Astrocyte (in vitro differentiated cells and primary cell): ENCODE data around the gene NDUFV2. TPM values are rescaled to one million over a fixed set of nuclear protein-coding genes. Genes with fewer than 3 reads are reported as not detected.

Experiments
- DNase-seq: peaks from one replicate; pipeline ENCODE4 v3.0.0-alpha.2; 2010; ENCODE audit warnings: low read depth
- FAIRE-seq: peaks from 2 replicates; lab custom pipeline; 2011; peaks lifted over from hg19 to GRCh38; lab: Jason Lieb, UNC
- H2AFZ ChIP-seq: 2 replicates; pipeline ENCODE4 v1.6.0; 2012; ENCODE audit warnings: low read depth, low read length, inconsistent platforms
- H3K27ac ChIP-seq: 2 replicates; pipeline ENCODE4 v1.5.1; 2011; ENCODE audit warnings: low read depth, low read length, inconsistent platforms
- H3K27me3 ChIP-seq: 2 replicates; pipeline ENCODE4 v1.6.0; 2011; ENCODE audit warnings: low read length, inconsistent platforms; ENCODE audit not compliant: insufficient read depth
- H3K36me3 ChIP-seq: 2 replicates; pipeline ENCODE4 v1.5.1; 2011; ENCODE audit warnings: low read length, inconsistent platforms; ENCODE audit not compliant: insufficient read depth
- H3K4me1 ChIP-seq: 2 replicates; pipeline ENCODE4 v1.5.1; 2011; ENCODE audit warnings: low read length, inconsistent platforms; ENCODE audit not compliant: insufficient read depth
- H3K4me2 ChIP-seq: 2 replicates; pipeline ENCODE4 v1.6.0; 2012; ENCODE audit warnings: low read length, inconsistent platforms
- H3K4me3 ChIP-seq: 2 replicates; pipeline ENCODE4 v1.5.1; 2011; ENCODE audit warnings: low read depth, mild to moderate bottlenecking, low read length, inconsistent platforms; ENCODE audit not compliant: insufficient read depth
- H3K79me2 ChIP-seq: 2 replicates; pipeline ENCODE4 v1.6.0; 2012; ENCODE audit warnings: mild to moderate bottlenecking, low read length, inconsistent platforms; ENCODE audit not compliant: insufficient read depth
- H3K9ac ChIP-seq: 2 replicates; pipeline ENCODE4 v1.6.0; 2012; ENCODE audit warnings: mild to moderate bottlenecking, low read length, inconsistent platforms
- H3K9me3 ChIP-seq: 2 replicates; pipeline ENCODE4 v1.5.1; 2012; ENCODE audit warnings: low read depth, mild to moderate bottlenecking, low read length, inconsistent platforms; ENCODE audit not compliant: insufficient read depth
- H4K20me1 ChIP-seq: 2 replicates; pipeline ENCODE4 v1.6.0; 2012; ENCODE audit warnings: low read length, inconsistent platforms; ENCODE audit not compliant: insufficient read depth
- H3K27ac Mint-ChIP-seq: one replicate; pipeline ENCODE4 v1.8.0; 2021; ENCODE audit warnings: mild to moderate bottlenecking, mixed read lengths; ENCODE audit not compliant: unreplicated experiment
- H3K27me3 Mint-ChIP-seq: one replicate; pipeline ENCODE4 v1.8.0; 2021; ENCODE audit warnings: low read depth, mixed read lengths; ENCODE audit not compliant: unreplicated experiment
- H3K36me3 Mint-ChIP-seq: one replicate; pipeline ENCODE4 v1.8.0; 2021; ENCODE audit warnings: low read depth, mixed read lengths; ENCODE audit not compliant: unreplicated experiment
- H3K4me1 Mint-ChIP-seq: one replicate; pipeline ENCODE4 v1.8.0; 2021; ENCODE audit warnings: low read depth, mixed read lengths; ENCODE audit not compliant: unreplicated experiment
- H3K4me3 Mint-ChIP-seq: one replicate; pipeline ENCODE4 v1.8.0; 2021; ENCODE audit warnings: mild to moderate bottlenecking, moderate library complexity, mixed read lengths; ENCODE audit not compliant: unreplicated experiment
- H3K9me3 Mint-ChIP-seq: one replicate; pipeline ENCODE4 v1.8.0; 2021; ENCODE audit warnings: mild to moderate bottlenecking, mixed read lengths; ENCODE audit not compliant: unreplicated experiment
- EZH2 ChIP-seq: IDR thresholded peaks from 2 replicates; pipeline ENCODE4 v1.6.1; 2012; ENCODE audit warnings: mild to moderate bottlenecking, low read length, inconsistent platforms; ENCODE audit not compliant: insufficient read depth
- total RNA-seq: library from RNA; stranded (reverse); gene quantifications from 2 replicates; pipeline ENCODE4 v1.2.1, GENCODE V29; 2021
- TF ChIP-seq, protein P1 (sequence below): IDR thresholded peaks from 2 replicates; pipeline ENCODE4 v1.5.1; 2011; ENCODE audit warnings: low read depth, mild to moderate bottlenecking, inconsistent platforms, low read length, moderate library complexity; ENCODE audit not compliant: insufficient read depth

NDUFV2 gene
- total RNA-seq, 1 donor from 2014 or later, result 120 TPM

DNA sequence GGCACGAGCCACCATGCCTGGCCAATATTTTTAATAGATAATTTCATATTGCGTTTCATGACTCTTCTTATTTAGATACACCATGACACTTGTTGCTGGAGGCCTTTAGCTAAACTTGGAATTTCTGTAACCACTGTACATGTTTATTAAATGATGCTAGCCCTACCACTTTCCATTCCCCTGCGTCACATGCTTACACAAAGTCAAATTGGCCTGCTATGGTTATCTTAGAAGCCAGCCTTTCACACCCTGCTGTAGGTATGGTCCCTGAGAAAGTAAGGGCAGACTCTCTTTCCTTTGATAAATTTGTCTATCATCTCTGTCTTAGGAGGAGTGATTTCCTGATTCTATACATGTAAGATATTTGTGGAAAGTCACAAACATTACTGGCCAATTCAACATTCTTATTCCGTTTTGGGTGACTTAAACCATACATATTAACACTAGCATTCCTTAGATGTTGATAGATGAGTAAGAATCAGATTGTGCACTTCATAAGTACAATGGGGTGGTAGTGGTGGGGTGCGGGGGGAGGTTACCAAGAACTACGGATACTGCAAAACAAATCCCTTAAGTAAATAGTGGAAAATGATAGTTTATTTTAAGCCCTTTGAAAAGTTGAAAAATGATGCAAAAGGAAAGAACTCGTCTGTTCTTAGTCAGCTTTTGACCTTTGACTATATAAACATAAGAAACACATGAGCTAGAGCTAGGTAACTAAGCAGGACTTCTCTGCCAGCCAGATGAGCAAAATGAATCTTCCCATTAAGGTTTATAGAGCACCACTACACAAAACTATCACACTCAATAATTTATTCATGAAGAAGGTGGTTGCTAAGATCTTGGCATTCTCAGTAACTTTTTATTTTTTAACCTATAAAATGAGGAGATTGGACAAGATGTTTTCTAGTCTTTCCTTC is 7.9 kb upstream of the NDUFV2 start:
- Histone ChIP-seq H4K20me1 (no peaks in the 10 kb centered on the region), H3K36me3 (no peaks in the 10 kb centered on the region), H3K27ac (peak overlapping the region; percentile 91), H3K27me3 (no peaks in the 10 kb centered on the region), H3K9me3 (no peaks in the 10 kb centered on the region), H3K79me2 (no peaks in the 10 kb centered on the region), H2AFZ (peak overlapping the region; percentile 2), H3K4me3 (no peak overlapping the region), H3K4me1 (peaks cover 23% of the 10 kb centered on the region), H3K9ac (peak overlapping the region; percentile 64), H3K4me2 (peak overlapping the region; percentile 66)
- H3K4me3 Mint-ChIP-seq, result no peak overlapping the region
- peak overlapping the region; percentile 23 for H3K27ac Mint-ChIP-seq
- peaks cover 1% of the 10 kb centered on the region for H3K9me3 Mint-ChIP-seq
- no peak for TF ChIP-seq EZH2
- TF ChIP-seq, protein P1, sequence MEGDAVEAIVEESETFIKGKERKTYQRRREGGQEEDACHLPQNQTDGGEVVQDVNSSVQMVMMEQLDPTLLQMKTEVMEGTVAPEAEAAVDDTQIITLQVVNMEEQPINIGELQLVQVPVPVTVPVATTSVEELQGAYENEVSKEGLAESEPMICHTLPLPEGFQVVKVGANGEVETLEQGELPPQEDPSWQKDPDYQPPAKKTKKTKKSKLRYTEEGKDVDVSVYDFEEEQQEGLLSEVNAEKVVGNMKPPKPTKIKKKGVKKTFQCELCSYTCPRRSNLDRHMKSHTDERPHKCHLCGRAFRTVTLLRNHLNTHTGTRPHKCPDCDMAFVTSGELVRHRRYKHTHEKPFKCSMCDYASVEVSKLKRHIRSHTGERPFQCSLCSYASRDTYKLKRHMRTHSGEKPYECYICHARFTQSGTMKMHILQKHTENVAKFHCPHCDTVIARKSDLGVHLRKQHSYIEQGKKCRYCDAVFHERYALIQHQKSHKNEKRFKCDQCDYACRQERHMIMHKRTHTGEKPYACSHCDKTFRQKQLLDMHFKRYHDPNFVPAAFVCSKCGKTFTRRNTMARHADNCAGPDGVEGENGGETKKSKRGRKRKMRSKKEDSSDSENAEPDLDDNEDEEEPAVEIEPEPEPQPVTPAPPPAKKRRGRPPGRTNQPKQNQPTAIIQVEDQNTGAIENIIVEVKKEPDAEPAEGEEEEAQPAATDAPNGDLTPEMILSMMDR, result no peak
- H3K4me1 Mint-ChIP-seq, result peaks cover 10% of the 10 kb centered on the region
- H3K36me3 Mint-ChIP-seq, result no peaks in the 10 kb centered on the region
- DNase-seq (peak; percentile 86), FAIRE-seq (peak; percentile 13)
- H3K27me3 Mint-ChIP-seq, result no peaks in the 10 kb centered on the region

DNA sequence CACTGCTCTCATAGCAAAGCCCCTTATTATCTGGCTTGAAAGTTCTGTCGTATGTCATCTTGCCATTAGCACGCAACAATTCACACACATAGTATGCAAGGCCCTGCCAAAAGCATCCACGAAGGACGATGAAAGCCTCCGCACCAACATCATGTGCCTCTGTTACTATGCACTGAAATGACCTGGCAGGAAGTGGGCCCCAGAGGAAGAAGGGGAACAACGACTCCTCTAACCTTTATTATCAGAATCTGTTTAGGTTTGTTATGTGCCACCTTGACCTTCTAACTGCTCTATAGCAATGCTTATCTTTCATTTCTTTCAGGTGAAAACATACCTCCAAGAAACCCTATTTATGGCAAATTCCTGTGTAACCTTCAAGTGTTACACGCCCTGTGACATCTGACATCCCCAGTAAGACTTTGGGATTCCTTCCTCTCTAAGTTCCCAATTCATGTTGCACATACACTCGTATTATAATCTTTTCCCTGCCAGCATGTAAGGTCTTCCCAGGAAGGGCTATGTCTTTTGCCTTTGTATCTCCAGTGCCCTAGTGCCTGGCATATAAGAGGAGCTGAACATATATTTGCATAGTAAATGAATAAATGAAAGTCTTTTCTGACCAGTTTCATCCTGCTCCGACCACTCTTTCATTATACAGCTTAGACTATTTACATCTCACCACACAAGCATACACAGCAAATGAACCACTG is 7.0 kb upstream of the NDUFV2 start:
- Histone ChIP-seq H3K4me2 (peak overlapping the region; percentile 66), H3K4me1 (peaks cover 23% of the 10 kb centered on the region), H3K9me3 (no peaks in the 10 kb centered on the region), H3K4me3 (no peak overlapping the region), H3K27me3 (no peaks in the 10 kb centered on the region), H3K27ac (peak overlapping the region; percentile 91), H4K20me1 (no peaks in the 10 kb centered on the region), H3K36me3 (no peaks in the 10 kb centered on the region), H3K79me2 (no peaks in the 10 kb centered on the region), H3K9ac (peak overlapping the region; percentile 64), H2AFZ (peak overlapping the region; percentile 58)
- FAIRE-seq, result no peak
- Mint-ChIP-seq H3K9me3 (peaks cover 1% of the 10 kb centered on the region), H3K27ac (peak overlapping the region; percentile 23), H3K4me1 (peaks cover 11% of the 10 kb centered on the region), H3K36me3 (no peaks in the 10 kb centered on the region), H3K4me3 (no peak overlapping the region), H3K27me3 (no peaks in the 10 kb centered on the region)
- DNase-seq, result peak; percentile 31
- TF ChIP-seq, protein P1, result no peak
